Mesenchymal stem cell (in vitro differentiated cells and primary cell): ENCODE measurements around the gene TARS3.

ENCODE experiments used
- DNase-seq: peaks from one replicate; pipeline ENCODE4 v3.0.0-alpha.2; 2013
- H2AFZ ChIP-seq: one replicate; pipeline ENCODE4 v1.6.1; 2013; ENCODE audit warnings: low read depth, mild to moderate bottlenecking, control low read depth, inconsistent platforms, low read length, moderate library complexity
- H2AK5ac ChIP-seq: 2 replicates; pipeline ENCODE4 v1.6.1; 2013; ENCODE audit warnings: low read length, moderate library complexity, mild to moderate bottlenecking, inconsistent platforms; ENCODE audit not compliant: severe bottlenecking
- H2BK120ac ChIP-seq: one replicate; pipeline ENCODE4 v1.6.1; 2013; ENCODE audit warnings: low read depth, mild to moderate bottlenecking, inconsistent platforms, low read length, moderate library complexity
- H2BK12ac ChIP-seq, 2 experiments: one replicate each; pipeline ENCODE4 v1.6.1; 2013; ENCODE audit warnings: inconsistent platforms in 2 of 2, low read length in 2 of 2, mild to moderate bottlenecking in 2 of 2, moderate library complexity in 2 of 2, control low read depth in 1 of 2
- H2BK15ac ChIP-seq: one replicate; pipeline ENCODE4 v1.6.1; 2013; ENCODE audit warnings: mild to moderate bottlenecking, low read depth, inconsistent platforms; ENCODE audit not compliant: poor library complexity, severe bottlenecking
- H2BK5ac ChIP-seq: 2 replicates; pipeline ENCODE4 v1.6.1; 2013; ENCODE audit warnings: low read depth, mild to moderate bottlenecking, low read length, control low read depth, inconsistent platforms; ENCODE audit not compliant: poor library complexity, severe bottlenecking
- H3K14ac ChIP-seq, 2 experiments: one replicate each; pipeline ENCODE4 v1.6.1; 2013; ENCODE audit warnings: inconsistent platforms in 2 of 2, low read length in 2 of 2, control low read depth in 1 of 2, mild to moderate bottlenecking in 1 of 2, moderate library complexity in 1 of 2
- H3K18ac ChIP-seq, 2 experiments: one replicate each; pipeline ENCODE4 v1.6.1; 2013; ENCODE audit warnings: inconsistent platforms in 2 of 2, low read length in 2 of 2, control low read depth in 1 of 2, low read depth in 1 of 2, mild to moderate bottlenecking in 1 of 2
- H3K23ac ChIP-seq, 2 experiments: one replicate each; pipeline ENCODE4 v1.6.1; 2013; ENCODE audit warnings: inconsistent platforms in 2 of 2, low read length in 2 of 2, mild to moderate bottlenecking in 2 of 2, moderate library complexity in 2 of 2, control low read depth in 1 of 2
- H3K27ac ChIP-seq: 2 replicates; pipeline ENCODE4 v1.5.1; 2013; ENCODE audit warnings: mild to moderate bottlenecking, moderate library complexity, low read length, control low read depth, inconsistent platforms; ENCODE audit not compliant: poor library complexity, severe bottlenecking
- H3K27me3 ChIP-seq, 2 experiments: 2 replicates each; pipeline versions ENCODE4 v1.6.1 to v1.7.0; 2013; ENCODE audit warnings: low read length in 2 of 2, mild to moderate bottlenecking in 2 of 2, moderate library complexity in 2 of 2, control low read depth in 1 of 2, inconsistent platforms in 1 of 2; ENCODE audit not compliant: control insufficient read depth in 1 of 2, insufficient read depth in 1 of 2
- H3K36me3 ChIP-seq, 2 experiments: 2 replicates each; pipeline versions ENCODE4 v1.6.1 to v1.7.0; 2013; ENCODE audit warnings: low read length in 2 of 2, control low read depth in 1 of 2, inconsistent platforms in 1 of 2, low read depth in 1 of 2, mild to moderate bottlenecking in 1 of 2; ENCODE audit not compliant: insufficient read depth in 2 of 2, control insufficient read depth in 1 of 2
- H3K4ac ChIP-seq, 2 experiments: one replicate each; pipeline ENCODE4 v1.6.1; 2013; ENCODE audit warnings: inconsistent platforms in 2 of 2, low read length in 2 of 2, mild to moderate bottlenecking in 2 of 2, moderate library complexity in 2 of 2, control low read depth in 1 of 2, low read depth in 1 of 2
- H3K4me1 ChIP-seq: 2 replicates; pipeline ENCODE4 v1.6.1; 2013; ENCODE audit warnings: low read depth, low read length, control low read depth; ENCODE audit not compliant: control insufficient read depth, insufficient read depth
- H3K4me2 ChIP-seq: 2 replicates; pipeline ENCODE4 v1.6.1; 2013; ENCODE audit warnings: low read length, mild to moderate bottlenecking, inconsistent platforms; ENCODE audit not compliant: poor library complexity, severe bottlenecking
- H3K4me3 ChIP-seq, 2 experiments: 2 replicates each; pipeline versions ENCODE4 v1.5.1 to v1.7.0; 2013; ENCODE audit warnings: low read length in 2 of 2, mild to moderate bottlenecking in 2 of 2, control low read depth in 1 of 2, low read depth in 1 of 2; ENCODE audit not compliant: insufficient read depth in 1 of 2
- H3K79me1 ChIP-seq: replicated peaks from 2 replicates; pipeline ENCODE4 v1.6.1; 2013; ENCODE audit warnings: mild to moderate bottlenecking, control low read depth, low read length, inconsistent platforms; ENCODE audit not compliant: poor library complexity, severe bottlenecking
- H3K9ac ChIP-seq: 2 replicates; pipeline ENCODE4 v1.7.0; 2013; ENCODE audit warnings: mild to moderate bottlenecking, low read length, moderate library complexity
- H3K9me3 ChIP-seq: 2 replicates; pipeline ENCODE4 v1.7.0; 2013; ENCODE audit warnings: mild to moderate bottlenecking, low read length; ENCODE audit not compliant: control insufficient read depth
- H4K8ac ChIP-seq: one replicate; pipeline ENCODE4 v1.6.1; 2013; ENCODE audit warnings: inconsistent platforms, mild to moderate bottlenecking, low read length, moderate library complexity
- H4K91ac ChIP-seq: one replicate; pipeline ENCODE4 v1.6.1; 2013; ENCODE audit warnings: mild to moderate bottlenecking, low read length, inconsistent platforms
- WGBS: methylation state at CpG from one replicate; pipeline ENCODE4 v1.1.7; 2013; ENCODE audit warnings: mixed read lengths; 5-methylcytosine and 5-hydroxymethylcytosine counted together

TARS3 gene

GRCh38 chr15:101613130-101614000 is 110.9 kb downstream of the TARS3 start:
- no peak overlapping the region for H3K27ac ChIP-seq
- H3K18ac ChIP-seq = no peak overlapping the region
- peaks cover 26 to 31% of the 10 kb centered on the region in 2 experiments for H3K27me3 ChIP-seq
- H4K91ac ChIP-seq = no peak overlapping the region
- no peak overlapping the region for H2BK12ac ChIP-seq
- H2AK5ac ChIP-seq = no peak overlapping the region
- no peak overlapping the region for H3K4ac ChIP-seq
- H2BK120ac ChIP-seq = no peak overlapping the region
- H3K4me1 ChIP-seq = peaks cover 10% of the 10 kb centered on the region
- no peaks in the 10 kb centered on the region for H3K79me1 ChIP-seq
- no peak overlapping the region for H2BK15ac ChIP-seq
- no peak overlapping the region for H2BK5ac ChIP-seq
- H3K23ac ChIP-seq = no peak overlapping the region
- no peak overlapping the region for H4K8ac ChIP-seq
- no peak overlapping the region for H3K9ac ChIP-seq
- 78% methylated on average over 20 of the region's 20 CpGs for WGBS
- no peak overlapping the region for H3K14ac ChIP-seq
- H3K9me3 ChIP-seq = no peaks in the 10 kb centered on the region
- H3K36me3 ChIP-seq = peaks cover 0 to 5% of the 10 kb centered on the region in 2 experiments
- H2AFZ ChIP-seq = no peak overlapping the region
- no peak overlapping the region for H3K4me3 ChIP-seq
- peak; percentile 9 for DNase-seq
- H3K4me2 ChIP-seq = no peak overlapping the region

- no peak overlapping the region for H3K27ac ChIP-seq
Observed at GRCh38 chr15:101612676-101613075, 111.6 kb downstream of the TARS3 start.

GRCh38 chr15:101611580-101612299 is 112.5 kb downstream of the TARS3 start:
- Histone ChIP-seq H3K9ac (no peak overlapping the region), H3K23ac (no peak overlapping the region), H3K4me1 (peaks cover 10% of the 10 kb centered on the region), H3K4me3 (no peak overlapping the region), H3K18ac (no peak overlapping the region), H2BK12ac (no peak overlapping the region), H3K4ac (no peak overlapping the region), H4K8ac (no peak overlapping the region), H2BK15ac (no peak overlapping the region), H3K14ac (no peak overlapping the region), H2AFZ (no peak overlapping the region), H3K27ac (no peak overlapping the region), H3K4me2 (no peak overlapping the region), H3K79me1 (no peaks in the 10 kb centered on the region), H3K36me3 (no peaks in the 10 kb centered on the region), H4K91ac (no peak overlapping the region), H2AK5ac (no peak overlapping the region), H2BK5ac (no peak overlapping the region), H2BK120ac (no peak overlapping the region), H3K27me3 (peaks cover 26 to 31% of the 10 kb centered on the region in 2 experiments), H3K9me3 (no peaks in the 10 kb centered on the region)
- DNase-seq = no peak
- 78% methylated on average over 9 of the region's 10 CpGs for WGBS

More at GRCh38 chr15:101612676-101613075, 111.6 kb downstream of the TARS3 start:
- H4K91ac ChIP-seq = no peak overlapping the region
- no peak overlapping the region for H4K8ac ChIP-seq
- H2AK5ac ChIP-seq = no peak overlapping the region
- H3K4me1 ChIP-seq = peaks cover 10% of the 10 kb centered on the region
- H3K23ac ChIP-seq = no peak overlapping the region
- no peak overlapping the region for H2BK12ac ChIP-seq
- no peak overlapping the region for H3K4me3 ChIP-seq
- H3K36me3 ChIP-seq = peaks cover 0 to 5% of the 10 kb centered on the region in 2 experiments
- H3K27me3 ChIP-seq = peaks cover 26 to 31% of the 10 kb centered on the region in 2 experiments
- H3K9me3 ChIP-seq = no peaks in the 10 kb centered on the region
- no peak overlapping the region for H3K4me2 ChIP-seq
- no peak overlapping the region for H3K18ac ChIP-seq
- H3K4ac ChIP-seq = no peak overlapping the region
- H2BK120ac ChIP-seq = no peak overlapping the region
- DNase-seq = no peak
- H2BK15ac ChIP-seq = no peak overlapping the region
- no peak overlapping the region for H2BK5ac ChIP-seq
- H3K9ac ChIP-seq = no peak overlapping the region
- 86% methylated on average over 11 of the region's 11 CpGs for WGBS
- no peaks in the 10 kb centered on the region for H3K79me1 ChIP-seq
- no peak overlapping the region for H2AFZ ChIP-seq
- no peak overlapping the region for H3K14ac ChIP-seq

- 89% methylated on average over 14 of the region's 15 CpGs for WGBS
- H2BK5ac ChIP-seq = no peak overlapping the region
- H3K18ac ChIP-seq = no peak overlapping the region
- no peaks in the 10 kb centered on the region for H3K36me3 ChIP-seq
- H4K8ac ChIP-seq = no peak overlapping the region
- peaks cover 26 to 31% of the 10 kb centered on the region in 2 experiments for H3K27me3 ChIP-seq
- no peak overlapping the region for H2BK12ac ChIP-seq
- no peak overlapping the region for H3K4ac ChIP-seq
- no peaks in the 10 kb centered on the region for H3K9me3 ChIP-seq
- peaks cover 6% of the 10 kb centered on the region for H3K4me1 ChIP-seq
- no peak for DNase-seq
- no peak overlapping the region for H3K4me2 ChIP-seq
- no peak overlapping the region for H3K27ac ChIP-seq
- no peak overlapping the region for H3K4me3 ChIP-seq
- H4K91ac ChIP-seq = no peak overlapping the region
- H2BK120ac ChIP-seq = no peak overlapping the region
- H3K23ac ChIP-seq = no peak overlapping the region
- H3K9ac ChIP-seq = no peak overlapping the region
- H2AK5ac ChIP-seq = no peak overlapping the region
- no peak overlapping the region for H2AFZ ChIP-seq
- H3K14ac ChIP-seq = no peak overlapping the region
- no peaks in the 10 kb centered on the region for H3K79me1 ChIP-seq
- no peak overlapping the region for H2BK15ac ChIP-seq
Observed at GRCh38 chr15:101611007-101611406, 113.3 kb downstream of the TARS3 start.
